A549 (cell line): ENCODE results near the gene ABCA2.

Experiments
- CEBPB ChIP-seq, 2 experiments: fragments of >200 bp in 1 of 2; sonication (Bioruptor Twin) in 1 of 2; formaldehyde crosslinking in 1 of 2; IDR thresholded peaks; 2 replicates each; pipeline ENCODE4 v1.6.1; 2012 to 2016
- CHD2 ChIP-seq: fragments of 150-350 bp; IDR thresholded peaks from 2 replicates; pipeline ENCODE4 v1.6.1; 2014; ENCODE audit warnings: low read length; ENCODE audit not compliant: partially characterized antibody
- JUN ChIP-seq, 2 experiments: fragments of >200 bp; sonication (Bioruptor Twin); formaldehyde crosslinking; IDR thresholded peaks; 2 replicates in 1 of 2; 3 replicates in 1 of 2; pipeline ENCODE4 v1.6.1; 2016 to 2017
- MAZ ChIP-seq: fragments of 150-350 bp; IDR thresholded peaks from 2 replicates; pipeline ENCODE4 v1.6.1; 2014; ENCODE audit warnings: antibody characterized with exemption, low read depth, low read length, borderline replicate concordance
- NR3C1 ChIP-seq: fragments of >200 bp; sonication (Bioruptor Twin); formaldehyde crosslinking; IDR thresholded peaks from 3 replicates; pipeline ENCODE4 v1.6.1; 2017
- POLR2A ChIP-seq: IDR thresholded peaks from 2 replicates; pipeline ENCODE4 v1.6.1; 2012; ENCODE audit warnings: mild to moderate bottlenecking, low read length
- RCOR1 ChIP-seq: fragments of 150-350 bp; IDR thresholded peaks from 2 replicates; pipeline ENCODE4 v1.6.1; 2014; ENCODE audit warnings: antibody characterized with exemption, low read length, low read depth
- RFX5 ChIP-seq: fragments of 450-650 bp; IDR thresholded peaks from 2 replicates; pipeline ENCODE4 v1.7.1; 2014; ENCODE audit warnings: antibody characterized with exemption, mild to moderate bottlenecking, moderate library complexity
- RNF2 ChIP-seq: fragments of 200-600 bp; sonication (generic); IDR thresholded peaks from 2 replicates; pipeline ENCODE4 v1.6.1; 2016; ENCODE audit warnings: low read depth, mild to moderate bottlenecking, antibody characterized with exemption, moderate library complexity, borderline replicate concordance
- SMC3 ChIP-seq: fragments of >200 bp; sonication (Bioruptor Twin); formaldehyde crosslinking; IDR thresholded peaks from 3 replicates; pipeline ENCODE4 v1.6.1; 2018; ENCODE audit warnings: inconsistent platforms
- TF ChIP-seq, protein P1 (sequence below): fragments of >200 bp; sonication (Bioruptor Twin); formaldehyde crosslinking; IDR thresholded peaks from 3 replicates; pipeline ENCODE4 v1.5.1; 2016
- TF ChIP-seq, protein P2 (sequence below): fragments of 450-650 bp; IDR thresholded peaks from 2 replicates; pipeline ENCODE4 v1.6.1; 2014; ENCODE audit warnings: antibody characterized with exemption

DNA sequence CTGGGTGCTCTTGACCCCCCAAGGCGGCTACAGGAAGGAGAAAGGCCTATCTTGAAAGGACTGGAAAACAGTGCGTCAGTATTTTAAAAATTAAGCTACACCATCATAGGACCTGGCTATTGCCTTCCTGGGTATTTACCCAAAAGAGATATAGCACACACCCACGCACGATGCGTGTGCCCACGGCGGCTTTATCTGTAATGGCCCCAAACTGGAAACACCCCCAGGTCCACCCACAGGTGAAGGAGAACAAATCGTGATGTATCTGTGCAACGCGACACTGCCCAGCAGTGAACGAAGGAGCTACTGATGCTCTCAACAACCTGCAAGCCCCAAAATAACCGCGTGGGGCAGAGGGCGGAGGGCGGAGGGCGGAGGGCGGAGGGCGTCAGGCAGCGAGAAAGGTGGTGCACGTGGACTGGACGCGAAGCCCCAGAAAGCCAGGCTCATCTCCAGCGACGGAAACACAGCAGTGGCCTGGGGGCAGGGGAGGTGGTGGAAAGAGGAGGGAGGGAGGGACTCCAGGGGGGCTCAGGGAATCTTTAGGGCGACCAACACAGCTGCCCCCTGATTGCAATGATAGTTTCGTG lies 63.1 kb downstream of the ABCA2 start:
- TF ChIP-seq, protein P1, sequence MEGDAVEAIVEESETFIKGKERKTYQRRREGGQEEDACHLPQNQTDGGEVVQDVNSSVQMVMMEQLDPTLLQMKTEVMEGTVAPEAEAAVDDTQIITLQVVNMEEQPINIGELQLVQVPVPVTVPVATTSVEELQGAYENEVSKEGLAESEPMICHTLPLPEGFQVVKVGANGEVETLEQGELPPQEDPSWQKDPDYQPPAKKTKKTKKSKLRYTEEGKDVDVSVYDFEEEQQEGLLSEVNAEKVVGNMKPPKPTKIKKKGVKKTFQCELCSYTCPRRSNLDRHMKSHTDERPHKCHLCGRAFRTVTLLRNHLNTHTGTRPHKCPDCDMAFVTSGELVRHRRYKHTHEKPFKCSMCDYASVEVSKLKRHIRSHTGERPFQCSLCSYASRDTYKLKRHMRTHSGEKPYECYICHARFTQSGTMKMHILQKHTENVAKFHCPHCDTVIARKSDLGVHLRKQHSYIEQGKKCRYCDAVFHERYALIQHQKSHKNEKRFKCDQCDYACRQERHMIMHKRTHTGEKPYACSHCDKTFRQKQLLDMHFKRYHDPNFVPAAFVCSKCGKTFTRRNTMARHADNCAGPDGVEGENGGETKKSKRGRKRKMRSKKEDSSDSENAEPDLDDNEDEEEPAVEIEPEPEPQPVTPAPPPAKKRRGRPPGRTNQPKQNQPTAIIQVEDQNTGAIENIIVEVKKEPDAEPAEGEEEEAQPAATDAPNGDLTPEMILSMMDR, result no peak
- TF ChIP-seq RNF2, result no peak
- no peak for TF ChIP-seq POLR2A
- no peak for TF ChIP-seq MAZ
- TF ChIP-seq CEBPB (IDR thresholded peaks at IDR 0.05), result no peak
- TF ChIP-seq RCOR1, result no peak
- TF ChIP-seq RFX5, result no peak
- TF ChIP-seq NR3C1, result no peak
- TF ChIP-seq, protein P2, sequence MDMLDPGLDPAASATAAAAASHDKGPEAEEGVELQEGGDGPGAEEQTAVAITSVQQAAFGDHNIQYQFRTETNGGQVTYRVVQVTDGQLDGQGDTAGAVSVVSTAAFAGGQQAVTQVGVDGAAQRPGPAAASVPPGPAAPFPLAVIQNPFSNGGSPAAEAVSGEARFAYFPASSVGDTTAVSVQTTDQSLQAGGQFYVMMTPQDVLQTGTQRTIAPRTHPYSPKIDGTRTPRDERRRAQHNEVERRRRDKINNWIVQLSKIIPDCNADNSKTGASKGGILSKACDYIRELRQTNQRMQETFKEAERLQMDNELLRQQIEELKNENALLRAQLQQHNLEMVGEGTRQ, result no peak
- no peak for TF ChIP-seq JUN (IDR thresholded peaks at IDR 0.05)
- TF ChIP-seq SMC3, result no peak
- TF ChIP-seq CHD2, result no peak
